SKM-1 treated with dmso at 0.1 percent for 144 hours (cell line): ENCODE measurements around the gene NFKBIZ.

Source experiments
- DNase-seq: peaks from one replicate; lab custom pipeline; 2025; ENCODE audit not compliant: unreplicated experiment; lab: John Stamatoyannopoulos, UW

NFKBIZ gene, protein sequence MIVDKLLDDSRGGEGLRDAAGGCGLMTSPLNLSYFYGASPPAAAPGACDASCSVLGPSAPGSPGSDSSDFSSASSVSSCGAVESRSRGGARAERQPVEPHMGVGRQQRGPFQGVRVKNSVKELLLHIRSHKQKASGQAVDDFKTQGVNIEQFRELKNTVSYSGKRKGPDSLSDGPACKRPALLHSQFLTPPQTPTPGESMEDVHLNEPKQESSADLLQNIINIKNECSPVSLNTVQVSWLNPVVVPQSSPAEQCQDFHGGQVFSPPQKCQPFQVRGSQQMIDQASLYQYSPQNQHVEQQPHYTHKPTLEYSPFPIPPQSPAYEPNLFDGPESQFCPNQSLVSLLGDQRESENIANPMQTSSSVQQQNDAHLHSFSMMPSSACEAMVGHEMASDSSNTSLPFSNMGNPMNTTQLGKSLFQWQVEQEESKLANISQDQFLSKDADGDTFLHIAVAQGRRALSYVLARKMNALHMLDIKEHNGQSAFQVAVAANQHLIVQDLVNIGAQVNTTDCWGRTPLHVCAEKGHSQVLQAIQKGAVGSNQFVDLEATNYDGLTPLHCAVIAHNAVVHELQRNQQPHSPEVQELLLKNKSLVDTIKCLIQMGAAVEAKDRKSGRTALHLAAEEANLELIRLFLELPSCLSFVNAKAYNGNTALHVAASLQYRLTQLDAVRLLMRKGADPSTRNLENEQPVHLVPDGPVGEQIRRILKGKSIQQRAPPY

GRCh38 chr3:101848754-101849713, at the start of gene NFKBIZ:
Gene NFKBIZ, plus strand, starts transcription at chr3:101849514. Its CDS starts 115 bp downstream, at chr3:101849629.
- DNase-seq = peak; percentile 85

DNA sequence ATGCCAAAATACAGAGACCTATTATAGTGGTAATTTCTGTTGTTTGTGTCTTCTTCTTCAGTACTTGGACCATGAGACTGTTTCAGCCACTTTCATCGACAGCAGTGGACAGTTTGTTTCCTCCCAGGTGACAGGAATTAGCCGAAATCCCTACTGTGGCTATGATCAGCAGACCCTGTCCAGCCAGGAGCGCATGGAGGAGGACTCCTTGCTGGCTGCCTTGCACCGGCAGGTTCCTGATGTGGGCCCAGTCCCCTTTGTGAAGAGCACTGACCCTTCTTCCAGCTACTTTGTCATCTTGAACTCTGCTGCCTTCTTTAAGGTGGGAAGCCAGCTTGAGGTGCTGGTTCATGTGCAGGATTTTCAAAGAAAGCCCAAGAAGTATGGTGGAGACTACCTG, 48.1 kb upstream of the NFKBIZ start:
- DNase-seq = no peak

- DNase-seq = no peak
Measured at GRCh38 chr3:101802179-101802578, 47.1 kb upstream of the NFKBIZ start.

DNA sequence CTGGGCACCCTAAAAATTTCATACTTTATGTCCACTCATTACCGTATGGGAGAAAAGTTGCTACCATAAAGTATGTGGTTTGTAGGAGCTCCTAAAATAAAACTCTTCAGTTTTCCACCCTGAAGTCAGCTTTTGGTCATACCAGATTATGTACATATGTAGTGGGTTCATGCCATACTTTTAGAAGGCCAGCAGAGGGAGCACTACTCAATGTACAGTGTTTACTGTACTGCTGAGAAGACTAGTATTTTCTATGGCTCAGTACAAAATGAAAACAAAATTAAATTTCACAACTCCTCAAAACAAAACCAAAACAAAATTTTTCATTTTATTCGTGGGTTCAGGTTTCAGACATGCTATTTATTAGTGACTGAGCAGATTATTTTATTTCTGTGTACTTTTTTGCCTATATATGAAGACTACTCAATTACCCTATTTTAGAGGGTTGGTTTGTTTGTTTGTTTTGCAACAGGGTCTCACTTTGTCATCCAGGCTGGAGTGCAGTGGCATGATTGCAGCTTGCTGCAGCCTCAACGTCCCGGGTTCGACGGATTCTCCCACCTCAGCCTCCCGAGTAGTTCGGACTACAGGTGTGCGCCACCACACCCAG, 46.0 kb upstream of the NFKBIZ start:
- DNase-seq = peak; percentile 60

- no peak for DNase-seq
Measured at GRCh38 chr3:101803939-101804338, 45.4 kb upstream of the NFKBIZ start.

- DNase-seq = no peak
Measured at GRCh38 chr3:101806491-101806890, 42.8 kb upstream of the NFKBIZ start.

- DNase-seq = no peak
Measured at GRCh38 chr3:101807888-101808287, 41.4 kb upstream of the NFKBIZ start.

GRCh38 chr3:101809178-101810021, 39.9 kb upstream of the NFKBIZ start:
- peak; percentile 36 for DNase-seq

GRCh38 chr3:101810022-101810418, 39.3 kb upstream of the NFKBIZ start:
- no peak for DNase-seq

DNA sequence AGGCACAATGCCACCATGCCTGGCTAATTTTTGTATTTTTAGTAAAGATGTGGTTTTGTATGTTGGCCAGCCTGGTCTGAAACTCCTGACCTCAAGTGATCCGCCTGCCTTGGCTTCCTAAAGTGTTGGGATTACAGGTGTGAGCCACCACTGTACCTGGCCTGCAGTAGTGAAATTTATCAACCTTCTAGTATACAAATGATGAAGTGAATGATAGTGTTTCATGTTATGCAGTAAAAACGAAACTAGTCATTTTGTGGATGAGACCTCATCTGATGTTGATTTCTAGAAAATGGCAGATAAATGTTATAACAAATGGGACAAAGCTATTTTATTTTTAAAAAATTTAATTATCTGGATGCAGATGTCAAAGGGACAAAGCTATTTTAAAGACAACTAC, 37.4 kb upstream of the NFKBIZ start:
- no peak for DNase-seq

DNA sequence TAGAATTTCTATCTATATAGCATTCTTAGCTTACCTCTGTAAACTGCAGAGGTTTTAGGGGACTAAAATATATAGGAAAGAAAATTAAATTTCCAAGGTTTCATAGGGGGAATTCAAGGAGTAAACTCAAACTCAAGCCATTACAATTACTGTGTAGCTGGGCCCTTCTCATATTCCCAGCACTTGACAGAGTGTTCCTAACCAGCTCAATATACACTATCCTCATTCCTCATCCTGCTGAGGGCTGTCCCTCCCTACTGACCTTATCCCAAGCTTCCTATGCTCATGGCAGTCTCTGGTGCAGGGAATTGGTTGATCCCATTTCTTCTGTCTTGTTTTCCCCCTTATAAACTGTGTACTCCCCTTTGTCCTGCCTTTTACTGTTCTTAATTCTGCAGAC, 36.4 kb upstream of the NFKBIZ start:
- no peak for DNase-seq

DNA sequence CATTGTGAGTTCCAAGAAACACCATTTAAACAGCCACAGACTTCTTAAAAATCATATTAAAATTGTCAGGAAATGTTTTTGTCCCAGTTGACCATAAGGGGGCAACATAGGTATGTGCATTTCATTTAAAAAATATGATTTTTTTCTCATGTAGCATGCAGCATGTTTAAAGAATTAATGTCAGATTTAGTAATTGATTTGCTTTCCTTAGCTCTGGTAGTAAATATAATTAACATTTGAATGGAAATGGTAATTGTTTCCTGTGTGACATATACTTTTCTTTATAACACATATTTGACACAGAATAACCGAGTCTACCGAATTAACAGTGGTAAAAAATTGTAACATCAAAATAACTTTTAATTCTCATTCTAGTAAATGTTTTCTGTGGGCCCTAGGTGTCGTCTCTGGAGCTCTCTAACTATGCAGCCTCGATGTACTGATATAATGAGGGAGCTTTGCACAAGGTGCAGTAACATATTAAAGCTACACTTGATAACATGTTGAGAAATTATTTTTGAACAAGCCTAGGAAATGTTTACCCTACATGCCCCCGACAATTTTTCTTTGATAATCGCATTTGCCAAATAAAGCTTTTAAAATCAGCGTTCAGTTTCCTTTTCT, 35.4 kb upstream of the NFKBIZ start:
- DNase-seq = peak; percentile 8

- DNase-seq = no peak
Measured at GRCh38 chr3:101814835-101815234, 34.5 kb upstream of the NFKBIZ start.

- no peak for DNase-seq
Measured at GRCh38 chr3:101816215-101817149, 32.8 kb upstream of the NFKBIZ start.

DNA sequence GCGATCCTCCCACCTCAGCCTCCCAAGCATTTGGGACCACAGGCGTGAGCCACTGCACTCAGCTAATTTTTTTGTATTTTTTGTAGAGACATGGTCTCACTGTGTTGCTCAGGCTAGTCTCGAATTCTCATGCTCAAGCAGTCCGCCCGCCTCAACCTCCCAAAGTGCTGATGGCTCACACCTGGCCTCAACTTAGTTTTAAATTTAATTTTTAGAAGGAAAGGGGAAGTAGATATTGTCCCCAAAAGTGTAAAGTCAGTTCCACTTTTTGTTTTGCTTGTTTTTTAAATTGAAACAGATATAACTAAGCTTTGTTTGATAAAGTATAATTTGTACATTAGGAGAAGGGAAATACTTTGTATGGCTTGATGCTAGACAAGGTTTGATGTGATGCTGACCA, 31.3 kb upstream of the NFKBIZ start:
- DNase-seq = no peak

GRCh38 chr3:101819649-101820206, 29.6 kb upstream of the NFKBIZ start:
- DNase-seq = no peak

GRCh38 chr3:101821503-101821902, 27.8 kb upstream of the NFKBIZ start:
- no peak for DNase-seq

- no peak for DNase-seq
Measured at GRCh38 chr3:101823525-101823924, 25.8 kb upstream of the NFKBIZ start.
